Astrocyte (in vitro differentiated cells and primary cell): ENCODE results near the gene FOXJ3.

Experiments used
- EZH2 ChIP-seq: IDR thresholded peaks from 2 replicates; pipeline ENCODE4 v1.6.1; 2012; ENCODE audit warnings: mild to moderate bottlenecking, low read length, inconsistent platforms; ENCODE audit not compliant: insufficient read depth
- TF ChIP-seq, protein P1 (sequence below): IDR thresholded peaks from 2 replicates; pipeline ENCODE4 v1.5.1; 2011; ENCODE audit warnings: low read depth, mild to moderate bottlenecking, inconsistent platforms, low read length, moderate library complexity; ENCODE audit not compliant: insufficient read depth

- TF ChIP-seq EZH2: no peak
- TF ChIP-seq, protein P1, sequence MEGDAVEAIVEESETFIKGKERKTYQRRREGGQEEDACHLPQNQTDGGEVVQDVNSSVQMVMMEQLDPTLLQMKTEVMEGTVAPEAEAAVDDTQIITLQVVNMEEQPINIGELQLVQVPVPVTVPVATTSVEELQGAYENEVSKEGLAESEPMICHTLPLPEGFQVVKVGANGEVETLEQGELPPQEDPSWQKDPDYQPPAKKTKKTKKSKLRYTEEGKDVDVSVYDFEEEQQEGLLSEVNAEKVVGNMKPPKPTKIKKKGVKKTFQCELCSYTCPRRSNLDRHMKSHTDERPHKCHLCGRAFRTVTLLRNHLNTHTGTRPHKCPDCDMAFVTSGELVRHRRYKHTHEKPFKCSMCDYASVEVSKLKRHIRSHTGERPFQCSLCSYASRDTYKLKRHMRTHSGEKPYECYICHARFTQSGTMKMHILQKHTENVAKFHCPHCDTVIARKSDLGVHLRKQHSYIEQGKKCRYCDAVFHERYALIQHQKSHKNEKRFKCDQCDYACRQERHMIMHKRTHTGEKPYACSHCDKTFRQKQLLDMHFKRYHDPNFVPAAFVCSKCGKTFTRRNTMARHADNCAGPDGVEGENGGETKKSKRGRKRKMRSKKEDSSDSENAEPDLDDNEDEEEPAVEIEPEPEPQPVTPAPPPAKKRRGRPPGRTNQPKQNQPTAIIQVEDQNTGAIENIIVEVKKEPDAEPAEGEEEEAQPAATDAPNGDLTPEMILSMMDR: no peak
Observed at GRCh38 chr1:42272920-42273319, 62.1 kb downstream of the FOXJ3 start.
